Non-pigmented ciliary epithelial cell (primary cell): ENCODE data around the gene SNX15.

Source experiments
- DNase-seq: peaks from one replicate; pipeline ENCODE4 v3.0.0-alpha.2; 2010; ENCODE audit warnings: low read depth

SNX15 gene

DNA sequence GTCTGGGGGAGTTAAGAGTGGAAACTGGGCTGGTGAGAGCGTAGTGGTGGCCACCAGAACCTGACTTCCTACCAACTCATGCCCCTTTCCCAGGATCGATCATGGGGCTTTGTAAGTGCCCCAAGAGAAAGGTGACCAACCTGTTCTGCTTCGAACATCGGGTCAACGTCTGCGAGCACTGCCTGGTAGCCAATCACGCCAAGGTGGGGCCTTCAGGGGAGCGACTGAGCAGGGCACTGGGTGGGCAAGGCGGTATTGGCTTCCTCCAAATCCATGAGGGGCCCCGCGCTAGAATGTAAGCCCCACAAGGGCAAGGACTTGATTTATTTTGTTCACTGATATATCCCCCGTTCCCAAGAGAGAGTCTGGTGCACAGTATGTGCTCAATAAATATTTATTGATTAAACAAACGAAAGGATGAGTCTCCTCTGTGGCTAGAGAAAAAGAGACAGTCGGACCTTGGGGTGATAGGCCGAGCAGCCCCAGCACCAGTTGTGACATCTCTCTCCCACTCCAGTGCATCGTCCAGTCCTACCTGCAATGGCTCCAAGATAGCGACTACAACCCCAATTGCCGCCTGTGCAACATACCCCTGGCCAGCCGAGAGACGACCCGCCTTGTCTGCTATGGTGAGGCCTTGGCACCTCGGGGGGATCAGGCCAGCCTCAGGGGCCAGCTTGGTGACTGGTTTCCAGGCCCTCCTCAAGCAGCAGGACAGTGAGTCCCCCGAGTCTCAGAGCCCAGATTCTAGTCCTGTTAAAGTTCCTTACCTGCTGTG, 57.5 kb downstream of the SNX15 start:
- DNase-seq, result no peak

GRCh38 chr11:65085446-65085845, 58.2 kb downstream of the SNX15 start:
- DNase-seq, result no peak

DNA sequence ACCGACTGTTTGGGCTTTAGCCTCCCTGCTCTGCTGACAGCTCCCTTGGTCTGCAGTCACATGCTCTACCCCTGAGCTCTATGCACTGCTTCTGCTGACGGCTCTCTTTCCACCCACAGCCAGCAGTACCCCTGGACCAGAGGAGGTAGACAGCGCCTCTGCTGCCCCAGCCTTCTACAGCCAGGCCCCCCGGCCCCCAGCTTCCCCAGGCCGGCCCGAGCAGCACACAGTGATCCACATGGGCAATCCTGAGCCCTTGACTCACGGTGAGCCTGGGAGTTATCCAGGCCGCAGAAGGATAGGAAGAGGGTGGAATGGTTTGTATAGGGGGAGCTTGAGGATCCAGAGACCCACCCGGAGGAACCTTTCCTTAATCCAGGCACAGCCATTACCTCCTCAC, 59.6 kb downstream of the SNX15 start:
- DNase-seq, result no peak

- DNase-seq, result no peak
Observed at GRCh38 chr11:65087216-65087615, 60.0 kb downstream of the SNX15 start.

GRCh38 chr11:65087827-65088226, 60.6 kb downstream of the SNX15 start:
- DNase-seq, result no peak

- DNase-seq, result no peak
Observed at GRCh38 chr11:65089621-65090020, 62.4 kb downstream of the SNX15 start.
